ENCODE results near the gene GLYATL1.

Gene GLYATL1

GRCh38 chr11:58957922-58958321, 18.6 kb downstream of the GLYATL1 start:
- Histone ChIP-seq H3K79me1 (ENCODE audit: low read depth, low read length) (no peaks in the 10 kb centered on the region), H2BK15ac (ENCODE audit: low read length) (no peak overlapping the region), H3K36me3 (replicated peaks in 1 of 2; ENCODE audit: control insufficient read depth in 2 of 2, insufficient read depth in 2 of 2, low read length in 2 of 2) (no peaks in the 10 kb centered on the region), H3K9ac (ENCODE audit: low read depth, low read length, poor library complexity) (no peak overlapping the region), H3K4me2 (ENCODE audit: insufficient read depth, low read length, poor library complexity, severe bottlenecking) (no peak overlapping the region), H2BK120ac (ENCODE audit: low read depth, low read length) (no peak overlapping the region), H3K14ac (ENCODE audit: low read length) (no peak overlapping the region), H3K27me3 (ENCODE audit: control insufficient read depth in 3 of 3, insufficient read depth in 3 of 3, low read depth in 1 of 3, low read length in 3 of 3) (no peaks in the 10 kb centered on the region), H3K23ac (ENCODE audit: low read depth, low read length, poor library complexity) (no peak overlapping the region), H3K4me3 (ENCODE audit: low read length in 2 of 2) (no peak overlapping the region), H2AFZ (ENCODE audit: low read length) (no peak overlapping the region), H2AK5ac (ENCODE audit: low read depth, low read length) (no peak overlapping the region), H3K4ac (ENCODE audit: low read length) (no peak overlapping the region), H3K9me3 (replicated peaks in 1 of 2; ENCODE audit: control insufficient read depth in 2 of 2, insufficient read depth in 1 of 2, low read depth in 1 of 2, low read length in 2 of 2) (no peaks in the 10 kb centered on the region), H4K8ac (ENCODE audit: low read depth, low read length) (no peak overlapping the region), H4K91ac (ENCODE audit: low read depth, low read length, poor library complexity) (no peak overlapping the region), H2BK5ac (ENCODE audit: low read length) (no peak overlapping the region), H3K4me1 (ENCODE audit: control insufficient read depth in 2 of 2, insufficient read depth in 1 of 2, low read depth in 1 of 2, low read length in 2 of 2) (no peaks in the 10 kb centered on the region), H2BK12ac (ENCODE audit: low read length) (no peak overlapping the region), H3K27ac (replicated peaks; ENCODE audit: low read length) (no peak overlapping the region), H3K18ac (ENCODE audit: low read length) (no peak overlapping the region)
- no peak for DNase-seq (ENCODE audit: low spot score)
- WGBS, 2 donors (ENCODE audit: extremely low coverage in 2 of 2, insufficient read length in 2 of 2, insufficient replicate concordance in 1 of 2), result no CpG with 5 or more reads among the region's 5 CpGs

- H2AFZ ChIP-seq (ENCODE audit: low read length), result no peak overlapping the region
- H2BK120ac ChIP-seq (ENCODE audit: low read depth, low read length), result no peak overlapping the region
- H3K36me3 ChIP-seq (replicated peaks in 1 of 2; ENCODE audit: control insufficient read depth in 2 of 2, insufficient read depth in 2 of 2, low read length in 2 of 2), result no peaks in the 10 kb centered on the region
- H3K4me1 ChIP-seq (ENCODE audit: control insufficient read depth in 2 of 2, insufficient read depth in 1 of 2, low read depth in 1 of 2, low read length in 2 of 2), result peaks cover 0 to 3% of the 10 kb centered on the region in 2 donors
- WGBS, 2 donors (ENCODE audit: extremely low coverage in 2 of 2, insufficient read length in 2 of 2, insufficient replicate concordance in 1 of 2), result no CpG with 5 or more reads among the region's 2 CpGs
- no peak for DNase-seq (ENCODE audit: low spot score)
- no peak overlapping the region for H3K4me2 ChIP-seq (ENCODE audit: insufficient read depth, low read length, poor library complexity, severe bottlenecking)
- no peak overlapping the region for H4K8ac ChIP-seq (ENCODE audit: low read depth, low read length)
- no peak overlapping the region for H2BK15ac ChIP-seq (ENCODE audit: low read length)
- H2BK12ac ChIP-seq (ENCODE audit: low read length), result no peak overlapping the region
- no peak overlapping the region for H3K23ac ChIP-seq (ENCODE audit: low read depth, low read length, poor library complexity)
- no peaks in the 10 kb centered on the region for H3K9me3 ChIP-seq (replicated peaks in 1 of 2; ENCODE audit: control insufficient read depth in 2 of 2, insufficient read depth in 1 of 2, low read depth in 1 of 2, low read length in 2 of 2)
- H3K4me3 ChIP-seq (ENCODE audit: low read length in 2 of 2), result no peak overlapping the region
- H4K91ac ChIP-seq (ENCODE audit: low read depth, low read length, poor library complexity), result no peak overlapping the region
- H3K79me1 ChIP-seq (ENCODE audit: low read depth, low read length), result no peaks in the 10 kb centered on the region
- no peak overlapping the region for H3K14ac ChIP-seq (ENCODE audit: low read length)
- no peaks in the 10 kb centered on the region for H3K27me3 ChIP-seq (ENCODE audit: control insufficient read depth in 3 of 3, insufficient read depth in 3 of 3, low read depth in 1 of 3, low read length in 3 of 3)
- no peak overlapping the region for H3K9ac ChIP-seq (ENCODE audit: low read depth, low read length, poor library complexity)
- H3K4ac ChIP-seq (ENCODE audit: low read length), result no peak overlapping the region
- no peak overlapping the region for H2AK5ac ChIP-seq (ENCODE audit: low read depth, low read length)
- H3K18ac ChIP-seq (ENCODE audit: low read length), result no peak overlapping the region
- H3K27ac ChIP-seq (replicated peaks; ENCODE audit: low read length), result no peak overlapping the region
- H2BK5ac ChIP-seq (ENCODE audit: low read length), result no peak overlapping the region
Observed at GRCh38 chr11:58958500-58958899, 19.2 kb downstream of the GLYATL1 start.

GRCh38 chr11:58963551-58964104, 24.3 kb downstream of the GLYATL1 start:
- H2BK120ac ChIP-seq (ENCODE audit: low read depth, low read length), result no peak overlapping the region
- no peaks in the 10 kb centered on the region for H3K79me1 ChIP-seq (ENCODE audit: low read depth, low read length)
- H3K4me3 ChIP-seq (ENCODE audit: low read length in 2 of 2), result peak overlapping the region in 1 of 2 donors; percentile 43
- no CpG with 5 or more reads among the region's 27 CpGs for WGBS, 2 donors (ENCODE audit: extremely low coverage in 2 of 2, insufficient read length in 2 of 2, insufficient replicate concordance in 1 of 2)
- no peak overlapping the region for H3K14ac ChIP-seq (ENCODE audit: low read length)
- peak; percentile 61 for DNase-seq (ENCODE audit: low spot score)
- no peak overlapping the region for H3K27ac ChIP-seq (replicated peaks; ENCODE audit: low read length)
- peak overlapping the region; percentile 33 for H3K18ac ChIP-seq (ENCODE audit: low read length)
- H3K9ac ChIP-seq (ENCODE audit: low read depth, low read length, poor library complexity), result no peak overlapping the region
- H3K23ac ChIP-seq (ENCODE audit: low read depth, low read length, poor library complexity), result no peak overlapping the region
- H2AK5ac ChIP-seq (ENCODE audit: low read depth, low read length), result no peak overlapping the region
- H2BK12ac ChIP-seq (ENCODE audit: low read length), result no peak overlapping the region
- no peak overlapping the region for H3K4ac ChIP-seq (ENCODE audit: low read length)
- H2BK5ac ChIP-seq (ENCODE audit: low read length), result peak overlapping the region; percentile 2
- H3K9me3 ChIP-seq (replicated peaks in 1 of 2; ENCODE audit: control insufficient read depth in 2 of 2, insufficient read depth in 1 of 2, low read depth in 1 of 2, low read length in 2 of 2), result no peaks in the 10 kb centered on the region
- H4K8ac ChIP-seq (ENCODE audit: low read depth, low read length), result no peak overlapping the region
- no peak overlapping the region for H2BK15ac ChIP-seq (ENCODE audit: low read length)
- H3K27me3 ChIP-seq (ENCODE audit: control insufficient read depth in 3 of 3, insufficient read depth in 3 of 3, low read depth in 1 of 3, low read length in 3 of 3), result peaks cover 0 to 4% (median 0%) of the 10 kb centered on the region in 3 experiments
- peaks cover 0 to 3% of the 10 kb centered on the region in 2 donors for H3K4me1 ChIP-seq (ENCODE audit: control insufficient read depth in 2 of 2, insufficient read depth in 1 of 2, low read depth in 1 of 2, low read length in 2 of 2)
- peak overlapping the region; percentile 29 for H3K4me2 ChIP-seq (ENCODE audit: insufficient read depth, low read length, poor library complexity, severe bottlenecking)
- H3K36me3 ChIP-seq (replicated peaks in 1 of 2; ENCODE audit: control insufficient read depth in 2 of 2, insufficient read depth in 2 of 2, low read length in 2 of 2), result no peaks in the 10 kb centered on the region
- no peak overlapping the region for H2AFZ ChIP-seq (ENCODE audit: low read length)
- no peak overlapping the region for H4K91ac ChIP-seq (ENCODE audit: low read depth, low read length, poor library complexity)

- no peak overlapping the region for H3K9ac ChIP-seq (ENCODE audit: low read depth, low read length, poor library complexity)
- no peak overlapping the region for H2BK5ac ChIP-seq (ENCODE audit: low read length)
- no peak overlapping the region for H4K8ac ChIP-seq (ENCODE audit: low read depth, low read length)
- no peak overlapping the region for H2AFZ ChIP-seq (ENCODE audit: low read length)
- H3K4me1 ChIP-seq (ENCODE audit: control insufficient read depth in 2 of 2, insufficient read depth in 1 of 2, low read depth in 1 of 2, low read length in 2 of 2), result peaks cover 0 to 3% of the 10 kb centered on the region in 2 donors
- no peak overlapping the region for H3K14ac ChIP-seq (ENCODE audit: low read length)
- H3K79me1 ChIP-seq (ENCODE audit: low read depth, low read length), result no peaks in the 10 kb centered on the region
- H3K4ac ChIP-seq (ENCODE audit: low read length), result no peak overlapping the region
- no peak overlapping the region for H3K4me2 ChIP-seq (ENCODE audit: insufficient read depth, low read length, poor library complexity, severe bottlenecking)
- no CpG with 5 or more reads among the region's 6 CpGs for WGBS, 2 donors (ENCODE audit: extremely low coverage in 2 of 2, insufficient read length in 2 of 2, insufficient replicate concordance in 1 of 2)
- no peak overlapping the region for H2BK15ac ChIP-seq (ENCODE audit: low read length)
- H3K27ac ChIP-seq (replicated peaks; ENCODE audit: low read length), result no peak overlapping the region
- peaks cover 0 to 4% (median 0%) of the 10 kb centered on the region in 3 experiments for H3K27me3 ChIP-seq (ENCODE audit: control insufficient read depth in 3 of 3, insufficient read depth in 3 of 3, low read depth in 1 of 3, low read length in 3 of 3)
- no peak overlapping the region for H3K23ac ChIP-seq (ENCODE audit: low read depth, low read length, poor library complexity)
- DNase-seq (ENCODE audit: low spot score), result no peak
- H2BK12ac ChIP-seq (ENCODE audit: low read length), result no peak overlapping the region
- H4K91ac ChIP-seq (ENCODE audit: low read depth, low read length, poor library complexity), result no peak overlapping the region
- no peak overlapping the region for H2BK120ac ChIP-seq (ENCODE audit: low read depth, low read length)
- no peak overlapping the region for H2AK5ac ChIP-seq (ENCODE audit: low read depth, low read length)
- no peak overlapping the region for H3K18ac ChIP-seq (ENCODE audit: low read length)
- H3K9me3 ChIP-seq (replicated peaks in 1 of 2; ENCODE audit: control insufficient read depth in 2 of 2, insufficient read depth in 1 of 2, low read depth in 1 of 2, low read length in 2 of 2), result no peaks in the 10 kb centered on the region
- no peak overlapping the region for H3K4me3 ChIP-seq (ENCODE audit: low read length in 2 of 2)
- H3K36me3 ChIP-seq (replicated peaks in 1 of 2; ENCODE audit: control insufficient read depth in 2 of 2, insufficient read depth in 2 of 2, low read length in 2 of 2), result no peaks in the 10 kb centered on the region
Observed at GRCh38 chr11:58965246-58965985, 26.1 kb downstream of the GLYATL1 start.

Data from neuronal stem cell (in vitro differentiated cells).